Inflammatory macrophage treated with lipopolysaccharide for 4 hours (primary cell): Measurements from ENCODE around the gene EMC6.

Source experiments
- DNase-seq: peaks from one replicate; pipeline ENCODE4 v3.0.0-alpha.2; 2020

Gene EMC6

GRCh38 chr17:3656755-3657587 is 11.6 kb upstream of the EMC6 start:
- DNase-seq: no peak

DNA sequence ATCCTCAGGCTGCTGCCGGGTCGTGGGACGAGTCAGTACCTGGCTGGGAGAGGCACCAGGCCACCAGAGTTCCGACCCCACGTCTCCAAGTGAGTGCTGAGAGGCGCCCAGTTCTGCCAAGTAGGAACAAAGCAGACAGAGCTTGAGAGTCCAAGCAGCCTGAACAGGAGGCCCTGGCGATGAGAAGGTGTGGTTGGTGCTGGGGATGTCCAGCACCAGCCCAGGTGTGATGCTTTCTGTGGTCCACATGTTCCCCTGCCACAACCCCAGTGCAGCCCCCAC is 11.1 kb upstream of the EMC6 start:
- DNase-seq: no peak

GRCh38 chr17:3657874-3658783 is 10.5 kb upstream of the EMC6 start:
- DNase-seq: peak; percentile 41

GRCh38 chr17:3658784-3659449 is 9.7 kb upstream of the EMC6 start:
- DNase-seq: no peak

GRCh38 chr17:3659541-3660111 is 9.0 kb upstream of the EMC6 start:
- no peak for DNase-seq

DNA sequence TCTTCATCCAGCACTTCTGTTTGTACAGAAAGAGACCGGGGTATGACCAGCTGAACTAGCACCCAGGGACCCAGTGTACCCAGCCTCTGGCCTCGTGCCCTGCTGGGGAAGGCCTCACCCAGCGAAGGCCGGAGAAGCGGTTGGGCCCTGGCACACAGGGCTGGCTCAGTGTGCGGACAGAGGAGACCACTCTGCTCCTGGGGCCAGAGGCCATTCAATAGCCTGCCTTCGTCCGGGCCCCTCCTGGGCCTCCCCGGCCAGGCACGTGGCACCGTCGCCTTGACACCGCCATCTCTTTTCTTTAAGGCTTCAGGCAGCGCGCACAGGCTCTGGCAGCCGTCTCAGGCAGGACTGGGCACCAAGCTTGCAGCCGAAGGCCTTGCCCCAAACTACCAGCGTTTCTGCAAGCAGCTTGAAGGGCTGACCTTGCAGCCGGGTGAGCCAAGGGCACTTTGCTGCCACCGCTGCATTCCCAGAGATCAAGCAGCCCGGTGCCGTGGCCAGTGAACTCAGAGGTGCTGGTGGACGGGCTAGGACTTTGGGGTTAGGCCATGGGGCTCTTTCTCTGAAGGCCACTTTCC is 8.2 kb upstream of the EMC6 start:
- DNase-seq: no peak

DNA sequence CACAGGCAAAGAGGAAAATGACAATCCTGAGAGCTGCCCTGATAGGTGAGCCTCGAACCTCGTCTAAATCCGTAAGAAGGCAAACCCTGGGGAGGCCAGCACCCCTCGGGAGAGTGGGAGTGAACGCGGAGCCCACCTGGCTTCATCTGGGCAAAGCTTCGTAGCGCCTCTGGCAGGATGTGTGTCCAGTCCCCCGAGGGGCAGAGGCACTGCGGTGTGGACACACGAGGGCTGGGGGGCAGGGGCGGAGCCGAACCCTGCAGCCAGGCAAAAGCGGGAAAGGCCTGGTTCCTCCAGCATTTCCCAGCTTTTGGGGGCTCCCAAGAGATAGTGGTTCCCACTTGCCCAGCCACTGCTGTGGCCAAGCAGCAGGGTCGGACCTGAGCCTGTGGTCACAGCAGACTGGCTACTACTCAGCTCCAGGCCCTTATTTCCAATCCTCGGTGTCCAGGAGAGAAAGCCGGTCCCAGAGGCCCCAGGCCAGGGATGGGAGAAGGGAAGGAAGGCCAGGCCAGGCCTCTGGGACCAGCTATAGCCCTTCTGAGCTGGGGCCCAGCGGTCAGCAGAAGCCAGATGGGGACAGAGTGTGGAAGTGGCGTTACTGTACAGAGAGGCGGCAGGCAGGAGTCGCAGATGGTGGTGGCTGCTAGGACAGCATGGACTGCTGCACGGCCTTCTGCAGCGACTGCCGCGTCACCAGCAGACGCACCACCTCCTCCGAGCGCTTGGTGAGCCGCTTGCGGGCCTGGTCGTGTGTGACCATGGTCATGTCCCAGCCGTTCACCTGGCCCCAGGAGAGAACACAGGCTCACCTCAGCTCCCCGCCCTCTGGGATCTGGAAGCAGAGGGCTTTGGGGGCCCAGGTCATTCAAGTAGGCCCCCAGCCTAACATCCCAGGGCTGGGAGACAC is 5.3 kb upstream of the EMC6 start:
- no peak for DNase-seq

- no peak for DNase-seq
These were observed 2.8 kb upstream of the EMC6 start for GRCh38 chr17:3665834-3666233.

- DNase-seq: no peak
These were observed 2.1 kb upstream of the EMC6 start for GRCh38 chr17:3666516-3666915.

DNA sequence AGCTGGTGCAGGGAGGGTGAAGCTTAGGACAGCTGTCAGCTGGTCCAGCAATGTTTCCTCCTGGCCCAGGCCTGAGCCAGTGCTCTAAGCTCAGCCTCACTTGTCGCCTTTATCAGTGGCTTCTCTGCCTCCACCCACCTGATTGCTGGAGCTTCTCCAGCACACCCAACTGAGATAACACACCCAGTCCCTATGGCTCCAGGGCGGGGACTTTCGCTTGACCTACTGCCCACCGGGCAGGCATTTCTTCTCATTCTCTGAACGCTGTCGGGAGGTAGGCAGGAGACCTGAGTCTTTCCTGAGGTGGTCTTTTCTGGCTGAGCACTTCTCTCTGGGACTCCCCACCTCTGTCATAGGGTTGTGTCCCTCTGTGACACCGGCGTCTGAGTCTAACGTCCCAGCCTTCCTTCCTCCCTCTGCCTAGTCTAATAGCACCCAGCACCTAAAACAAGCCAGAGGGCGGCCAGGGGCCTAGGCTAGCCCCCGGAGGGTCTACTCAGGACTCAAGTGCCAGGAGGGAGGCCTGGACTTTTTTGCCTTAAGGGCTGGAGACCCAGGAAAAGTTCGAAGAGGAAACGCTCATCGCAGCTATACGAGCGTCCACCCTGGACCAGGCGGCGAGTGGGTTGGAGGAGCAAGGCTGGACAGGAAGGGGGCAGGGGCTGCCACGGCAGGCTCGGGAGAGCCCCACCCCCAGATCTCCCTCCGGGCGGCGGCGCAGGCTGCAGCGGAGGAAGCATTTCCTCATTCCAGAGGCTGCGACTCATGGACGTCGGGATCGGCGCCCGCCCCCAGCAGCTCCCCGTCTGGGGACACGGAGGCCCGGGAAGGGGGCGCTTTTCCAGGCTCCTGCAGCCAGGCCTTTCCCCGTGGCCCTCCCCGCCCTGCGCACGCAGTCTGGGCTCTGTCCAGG is 990 bp upstream of the EMC6 start:
- peak; percentile 59 for DNase-seq

- DNase-seq: no peak
These were observed 404 bp downstream of the EMC6 start for GRCh38 chr17:3669085-3669347.

GRCh38 chr17:3669548-3669947 is 936 bp downstream of the EMC6 start:
- no peak for DNase-seq

- DNase-seq: no peak
These were observed 4.0 kb downstream of the EMC6 start for GRCh38 chr17:3672571-3672970.

DNA sequence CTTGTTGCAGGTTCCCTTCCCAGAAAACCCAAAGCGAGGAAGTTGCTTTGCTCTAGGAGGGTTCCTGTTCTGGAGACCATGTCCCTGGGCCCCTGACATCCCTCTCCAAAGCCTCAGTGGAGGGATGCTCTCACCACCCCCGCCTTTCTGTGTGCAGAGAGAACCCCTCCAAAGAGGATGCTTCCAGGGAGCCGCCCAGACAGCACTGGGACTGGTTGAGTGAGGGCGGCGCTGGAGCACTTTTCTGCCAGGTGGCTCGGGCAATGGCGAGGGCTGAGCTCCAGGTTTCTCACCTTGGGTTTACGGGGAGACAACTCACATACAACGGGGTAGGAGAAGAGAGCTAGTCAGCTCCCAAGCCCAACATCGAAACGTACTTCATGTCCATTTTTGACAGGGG is 7.3 kb downstream of the EMC6 start:
- DNase-seq: no peak

DNA sequence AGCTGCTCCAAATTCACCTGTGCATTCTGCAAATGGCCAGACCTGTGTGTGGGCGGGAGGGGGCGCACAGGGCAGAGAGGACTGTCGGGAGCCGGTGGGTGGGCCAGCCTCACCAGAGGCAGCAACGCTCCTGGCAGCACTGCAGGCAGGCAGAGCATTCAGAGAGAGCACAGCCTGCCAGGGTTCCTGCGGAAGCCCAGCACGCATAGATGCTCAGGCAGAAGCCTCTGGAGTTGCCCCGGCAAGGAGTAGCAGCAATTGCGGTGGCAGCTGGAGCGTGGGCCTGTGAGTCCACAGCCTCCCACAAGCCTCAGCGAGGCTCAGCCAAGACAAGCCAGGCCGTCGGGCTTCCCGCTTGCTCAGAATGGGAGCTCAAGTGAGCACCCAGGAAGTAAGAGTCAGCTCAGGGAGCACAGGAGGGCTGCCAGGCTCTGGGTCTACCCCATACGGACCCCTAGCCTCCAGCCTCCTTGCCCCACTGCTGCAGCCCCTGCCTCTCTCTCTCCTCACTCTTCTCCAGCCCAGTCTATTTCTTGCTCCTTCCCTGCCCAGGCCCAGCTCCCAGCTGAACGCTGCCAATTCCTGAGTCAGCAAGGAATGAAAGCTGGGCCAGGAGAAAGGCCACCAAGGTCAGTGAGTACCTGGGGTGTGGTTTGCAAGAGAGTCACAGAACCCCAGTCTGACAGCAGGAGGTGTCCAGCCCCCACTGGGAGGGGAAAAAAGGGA is 9.6 kb downstream of the EMC6 start:
- no peak for DNase-seq

DNA sequence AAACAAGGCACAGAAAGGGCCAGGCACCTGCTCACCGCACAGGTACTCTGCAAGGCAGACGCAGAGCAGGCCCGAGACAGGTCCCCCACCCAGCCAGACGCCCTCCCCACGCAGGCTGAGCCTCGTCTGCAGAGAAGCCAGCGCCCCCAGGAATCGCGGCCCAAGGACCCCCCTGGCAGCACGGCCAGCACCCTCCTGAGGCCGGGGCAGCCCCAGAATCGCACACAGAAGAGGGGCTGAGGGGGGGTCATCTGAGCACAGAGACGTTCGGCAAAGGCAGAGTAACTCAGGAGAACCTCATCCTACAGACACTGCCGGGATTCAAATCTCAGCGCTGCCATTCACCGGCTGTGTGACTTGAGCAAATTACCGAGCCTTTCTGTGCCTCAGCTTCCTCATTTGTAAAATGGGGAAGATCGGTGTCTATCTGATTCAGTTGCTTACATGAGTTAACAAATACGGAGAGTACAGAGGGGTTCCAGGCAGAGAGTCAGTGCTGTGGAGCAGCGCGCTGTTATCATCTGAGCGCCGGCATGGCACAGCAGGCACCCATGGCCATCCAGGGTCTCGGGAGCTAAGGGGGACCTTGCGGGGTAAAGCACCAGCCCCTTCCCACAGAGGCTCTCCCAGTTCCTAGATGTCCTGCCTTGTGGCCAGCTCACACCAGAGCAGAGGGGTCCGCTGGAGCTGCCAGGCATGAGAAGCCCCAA is 10.4 kb downstream of the EMC6 start:
- peak; percentile 54 for DNase-seq

GRCh38 chr17:3679531-3680126 is 11.0 kb downstream of the EMC6 start:
- no peak for DNase-seq

DNA sequence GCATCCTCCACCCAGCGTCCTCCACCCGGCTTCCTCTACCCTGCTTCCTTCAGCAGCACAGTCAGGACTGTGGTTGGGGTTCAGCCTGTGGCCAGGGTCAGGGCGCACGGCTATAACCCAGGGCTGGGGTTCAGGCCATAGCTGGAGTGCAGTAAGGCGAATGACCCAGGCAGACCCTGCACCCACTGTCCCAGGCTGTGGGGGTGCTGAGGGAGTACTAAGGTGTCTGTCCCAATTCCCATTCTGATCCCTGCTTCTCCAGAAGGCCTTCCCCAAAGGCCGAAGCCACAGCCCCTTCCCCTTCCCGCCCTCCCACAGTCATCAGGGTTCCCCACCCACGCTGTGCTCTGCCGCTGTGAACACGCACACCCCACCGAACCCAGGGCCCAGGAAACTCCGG is 12.4 kb downstream of the EMC6 start:
- no peak for DNase-seq

GRCh38 chr17:3681565-3681964 is 13.0 kb downstream of the EMC6 start:
- no peak for DNase-seq
